WERI-Rb-1 (cell line): ENCODE data around the gene ZNF148.

ENCODE experiments used
- DNase-seq: peaks from one replicate; pipeline ENCODE4 v3.0.0-alpha.2; 2020
- H3K27ac ChIP-seq: fragments of 250-450 bp; sonication (Bioruptor Pico); 2 replicates; pipeline ENCODE4 v1.5.1; 2020; ENCODE audit warnings: mild to moderate bottlenecking, moderate library complexity
- H3K27me3 ChIP-seq: fragments of 250-450 bp; sonication (Bioruptor Pico); 2 replicates; pipeline ENCODE4 v1.5.1; 2021; ENCODE audit warnings: mild to moderate bottlenecking, low read depth, moderate library complexity; ENCODE audit not compliant: insufficient read depth, severe bottlenecking
- H3K36me3 ChIP-seq: fragments of 250-450 bp; sonication (Bioruptor Pico); 2 replicates; pipeline ENCODE4 v1.5.1; 2020; ENCODE audit warnings: mild to moderate bottlenecking, moderate library complexity
- H3K4me3 ChIP-seq: 2 replicates; pipeline ENCODE4 v1.5.1; 2011; ENCODE audit warnings: low read depth, mild to moderate bottlenecking, control low read depth, low read length
- H3K9me3 ChIP-seq: fragments of 250-450 bp; sonication (Bioruptor Pico); 2 replicates; pipeline ENCODE4 v1.5.1; 2021; ENCODE audit warnings: mild to moderate bottlenecking, moderate library complexity; ENCODE audit not compliant: severe bottlenecking
- CTCF ChIP-seq: IDR thresholded peaks from 2 replicates; pipeline ENCODE4 v1.5.1; 2011; ENCODE audit warnings: low read depth, mild to moderate bottlenecking, control low read depth, inconsistent platforms, low read length

The ZNF148 gene

DNA sequence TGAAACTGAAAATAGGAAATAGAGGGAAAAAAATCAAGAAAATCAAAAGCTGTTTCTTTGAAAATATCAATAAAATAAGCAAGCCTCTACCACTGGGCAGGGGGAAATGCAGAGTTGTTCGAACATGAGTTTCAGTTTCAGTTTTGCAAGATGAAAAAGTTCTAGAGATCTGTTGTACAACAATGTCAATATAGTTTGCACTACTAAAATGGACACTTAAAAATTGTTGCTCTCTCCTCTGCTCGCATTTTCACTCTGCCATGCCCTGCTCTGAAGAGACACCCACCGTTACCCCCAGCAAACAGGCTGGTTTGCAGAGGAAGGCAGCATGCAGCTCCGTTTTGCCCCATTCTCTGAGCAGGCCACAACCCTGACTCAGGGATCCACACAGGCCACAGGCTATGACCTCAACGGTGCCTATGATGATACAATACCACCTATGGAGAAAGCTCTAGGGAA is 64.5 kb downstream of the ZNF148 start:
- no peak overlapping the region for H3K4me3 ChIP-seq

GRCh38 chr3:125309476-125309875 is 65.6 kb downstream of the ZNF148 start:
- no peak for DNase-seq
- no peak for TF ChIP-seq CTCF
- H3K4me3 ChIP-seq = no peak overlapping the region
- H3K27ac ChIP-seq = no peak overlapping the region
- H3K27me3 ChIP-seq = no peaks in the 10 kb centered on the region
- H3K36me3 ChIP-seq = peaks cover 30% of the 10 kb centered on the region
- H3K9me3 ChIP-seq = no peaks in the 10 kb centered on the region

More for the DNA sequence above, 64.5 kb downstream of the ZNF148 start:
- no peaks in the 10 kb centered on the region for H3K9me3 ChIP-seq
- H3K27ac ChIP-seq = no peak overlapping the region
- DNase-seq = no peak
- TF ChIP-seq CTCF = no peak
- peaks cover 30% of the 10 kb centered on the region for H3K36me3 ChIP-seq
- no peaks in the 10 kb centered on the region for H3K27me3 ChIP-seq

- no peak overlapping the region for H3K4me3 ChIP-seq
- DNase-seq = no peak
- peaks cover 21% of the 10 kb centered on the region for H3K36me3 ChIP-seq
- H3K27me3 ChIP-seq = no peaks in the 10 kb centered on the region
- H3K27ac ChIP-seq = no peak overlapping the region
- H3K9me3 ChIP-seq = no peaks in the 10 kb centered on the region
- TF ChIP-seq CTCF = no peak
Observed at GRCh38 chr3:125306620-125307019, 68.5 kb downstream of the ZNF148 start.

- Histone ChIP-seq H3K36me3 (peaks cover 10% of the 10 kb centered on the region; the same call in 1 of the 2 replicates), H3K9me3 (no peaks in the 10 kb centered on the region), H3K4me3 (no peak overlapping the region), H3K27me3 (no peaks in the 10 kb centered on the region), H3K27ac (no peak overlapping the region)
- no peak for DNase-seq
- TF ChIP-seq CTCF = no peak
Observed at GRCh38 chr3:125302932-125303331, 72.2 kb downstream of the ZNF148 start.

DNA sequence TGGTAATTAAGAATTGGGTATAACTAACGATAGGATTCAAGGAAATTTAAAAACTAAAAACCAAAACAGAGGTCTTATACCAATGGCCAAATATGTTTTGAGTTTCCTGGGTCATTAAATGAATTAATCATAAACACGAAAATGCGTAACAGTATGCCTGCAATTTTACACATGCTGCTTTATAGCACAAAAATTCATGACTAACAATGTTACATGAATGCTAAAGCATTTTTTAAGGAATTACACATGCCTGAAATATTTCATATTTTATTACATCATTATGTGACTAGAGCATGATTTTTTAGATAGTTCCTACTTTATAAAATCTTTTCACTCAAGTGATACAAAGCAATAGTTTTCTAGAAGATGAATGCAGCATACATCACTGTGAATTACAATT is 74.7 kb downstream of the ZNF148 start:
- H3K36me3 ChIP-seq = peaks cover 10% of the 10 kb centered on the region; the same call in 1 of the 2 replicates
- H3K9me3 ChIP-seq = no peaks in the 10 kb centered on the region
- no peak for DNase-seq
- H3K27ac ChIP-seq = no peak overlapping the region
- no peak overlapping the region for H3K4me3 ChIP-seq
- no peak for TF ChIP-seq CTCF
- H3K27me3 ChIP-seq = no peaks in the 10 kb centered on the region

DNA sequence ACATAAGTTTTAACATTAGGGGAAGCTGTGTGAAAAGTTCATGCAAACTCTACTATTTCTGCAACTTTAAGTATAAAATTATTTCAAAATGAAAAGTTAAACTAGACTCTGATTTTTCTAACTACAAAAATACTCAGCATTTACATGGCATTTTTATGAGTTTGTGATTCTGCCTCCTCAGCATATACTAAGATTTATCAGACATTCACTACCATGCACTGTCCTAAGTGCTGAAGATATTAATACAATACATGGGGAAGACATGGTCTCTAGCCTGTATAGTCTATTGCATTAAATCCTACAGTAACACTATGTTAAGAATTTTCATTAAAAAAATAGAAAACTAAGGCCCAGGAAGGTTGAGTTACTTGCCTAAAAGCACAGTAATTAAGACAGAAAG is 80.7 kb downstream of the ZNF148 start:
- Histone ChIP-seq H3K36me3 (no peaks in the 10 kb centered on the region), H3K4me3 (no peak overlapping the region), H3K27ac (no peak overlapping the region), H3K27me3 (no peaks in the 10 kb centered on the region), H3K9me3 (no peaks in the 10 kb centered on the region)
- TF ChIP-seq CTCF = no peak
- no peak for DNase-seq
